Head of caudate nucleus (tissue), 42 donors: ENCODE measurements around the gene CAB39.

Experiments
- DNase-seq, 42 donors: peaks; one replicate each; pipeline versions ENCODE4 v3.0.0 to v3.0.0-alpha.2; 2020 to 2021; ENCODE audit warnings: mixed read lengths in 7 of 42
- intact Hi-C: fragments of 100-400 bp; cut with DNase I; formaldehyde crosslinking; loops from one replicate; pipeline ENCODE4 v1.15.0; 2022

Gene CAB39

DNA sequence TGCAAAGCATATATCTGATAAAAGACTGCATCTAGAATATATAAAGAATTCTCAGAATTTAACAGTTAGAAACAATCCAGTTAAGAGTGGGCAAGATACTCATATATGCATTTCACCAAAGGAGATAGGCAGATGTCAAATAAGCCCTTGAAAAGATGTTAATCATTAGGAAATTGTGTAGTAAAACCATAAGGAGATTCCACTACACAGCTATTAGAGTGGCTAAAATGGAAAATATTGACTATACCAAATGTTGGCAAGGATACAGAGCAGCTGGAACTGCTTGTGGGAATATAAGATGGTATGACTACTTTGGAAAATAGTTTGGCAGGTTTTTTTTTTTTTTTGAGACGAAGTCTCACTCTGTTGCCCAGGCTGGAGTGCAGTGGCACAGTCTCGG is 59.5 kb downstream of the CAB39 start:
- intact Hi-C loops = no loop called here
- no peak for DNase-seq

DNA sequence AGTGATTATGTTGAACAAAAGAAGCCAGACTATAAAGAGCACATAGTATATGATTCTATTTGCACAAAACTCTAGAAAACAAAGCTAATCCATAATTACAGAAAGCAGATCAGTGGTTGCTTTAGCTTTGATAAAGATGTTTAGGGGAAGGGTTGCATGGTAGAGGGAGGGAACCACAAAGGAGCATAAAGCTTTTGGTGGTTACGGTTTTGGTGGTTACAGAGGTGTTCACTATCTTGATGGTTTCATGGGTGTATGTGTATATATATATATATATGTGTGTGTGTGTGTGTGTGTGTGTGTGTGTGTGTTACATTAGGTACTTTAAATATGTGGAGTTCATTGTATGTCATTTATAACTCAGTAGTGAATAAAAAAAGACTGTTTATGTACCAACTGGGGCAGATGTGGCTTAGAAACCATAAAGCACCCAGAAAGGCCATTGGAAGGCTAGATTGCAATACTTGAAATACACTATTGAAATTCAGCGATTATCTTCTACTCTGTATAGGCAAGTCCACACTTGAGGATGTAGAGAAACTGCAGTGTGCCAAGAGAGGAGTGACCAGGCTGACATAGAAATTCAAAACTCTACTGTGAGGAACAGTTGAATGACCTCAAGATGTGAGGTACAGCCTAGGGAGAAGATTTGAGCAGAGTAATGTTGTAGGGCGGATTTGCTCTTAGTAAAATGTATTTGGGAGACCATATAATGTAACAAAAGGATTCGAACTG is 60.6 kb downstream of the CAB39 start:
- intact Hi-C loops = no loop called here
- no peak for DNase-seq

DNA sequence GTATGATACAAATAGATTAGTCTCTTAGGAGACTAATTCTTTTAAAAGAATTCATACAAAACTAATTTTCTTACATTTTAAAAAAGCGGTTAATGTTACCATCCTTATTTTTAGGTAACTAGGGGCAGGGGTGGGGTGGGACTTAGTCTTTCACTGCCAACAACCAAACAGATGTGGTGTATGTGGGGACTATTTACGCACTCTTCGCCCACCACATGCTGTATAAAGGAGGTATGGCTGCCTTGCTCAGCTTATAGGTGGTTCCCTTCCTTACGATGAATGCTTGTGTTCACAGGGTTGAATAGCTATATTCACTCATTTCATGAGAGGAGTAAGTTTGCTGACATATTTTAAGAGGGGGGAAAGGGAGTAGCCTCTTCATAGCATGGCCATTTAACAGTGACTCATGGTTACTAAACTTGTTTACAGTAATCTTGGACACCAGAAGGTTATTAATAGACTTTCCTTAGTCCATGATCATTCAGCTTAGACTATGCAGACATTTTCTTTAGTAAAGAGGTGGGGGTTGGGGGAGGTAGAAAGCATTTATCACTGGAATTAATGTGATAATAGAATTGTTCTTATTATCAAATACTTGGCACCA is 61.8 kb downstream of the CAB39 start:
- intact Hi-C loops = no loop called here
- no peak for DNase-seq

DNA sequence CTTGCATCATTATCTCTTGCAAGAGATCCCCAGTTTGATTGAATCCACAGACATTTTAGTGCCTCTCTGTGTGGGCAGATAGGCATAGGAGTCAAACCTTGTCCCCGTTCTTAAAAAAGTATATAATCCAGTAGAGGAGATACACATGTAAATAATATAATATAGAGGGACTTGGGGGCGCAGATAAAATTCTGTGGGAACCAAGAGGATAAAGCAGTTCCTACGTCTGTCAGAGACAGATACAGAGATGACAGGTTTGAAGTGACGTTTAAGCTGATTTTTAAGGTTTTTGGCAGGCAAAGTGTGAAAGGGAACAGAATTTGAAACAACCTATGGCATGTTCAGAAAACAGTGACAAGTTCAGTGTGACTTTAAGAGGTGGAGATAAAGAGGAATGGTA is 63.1 kb downstream of the CAB39 start:
- intact Hi-C loops = no loop called here
- DNase-seq = no peak

DNA sequence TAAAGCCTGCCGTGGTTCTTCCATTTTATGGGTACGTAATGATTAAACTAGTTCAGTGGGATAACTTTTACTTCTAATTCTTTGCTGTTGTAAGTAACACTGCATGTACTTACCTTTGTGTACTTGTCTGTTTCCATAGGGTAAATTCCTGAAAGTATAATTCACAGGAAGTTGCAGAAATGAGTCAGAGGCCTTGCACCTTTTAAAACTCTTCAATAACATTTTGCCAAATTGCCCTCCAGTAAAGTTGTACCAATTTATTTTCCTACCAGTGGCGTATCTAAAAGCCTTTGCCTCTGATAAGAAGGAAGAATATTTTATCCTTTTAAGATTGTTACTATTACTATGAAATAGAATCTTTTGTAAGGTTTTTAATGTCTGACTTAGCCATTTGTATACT is 65.1 kb downstream of the CAB39 start:
- intact Hi-C loops = no loop called here
- DNase-seq = no peak

DNA sequence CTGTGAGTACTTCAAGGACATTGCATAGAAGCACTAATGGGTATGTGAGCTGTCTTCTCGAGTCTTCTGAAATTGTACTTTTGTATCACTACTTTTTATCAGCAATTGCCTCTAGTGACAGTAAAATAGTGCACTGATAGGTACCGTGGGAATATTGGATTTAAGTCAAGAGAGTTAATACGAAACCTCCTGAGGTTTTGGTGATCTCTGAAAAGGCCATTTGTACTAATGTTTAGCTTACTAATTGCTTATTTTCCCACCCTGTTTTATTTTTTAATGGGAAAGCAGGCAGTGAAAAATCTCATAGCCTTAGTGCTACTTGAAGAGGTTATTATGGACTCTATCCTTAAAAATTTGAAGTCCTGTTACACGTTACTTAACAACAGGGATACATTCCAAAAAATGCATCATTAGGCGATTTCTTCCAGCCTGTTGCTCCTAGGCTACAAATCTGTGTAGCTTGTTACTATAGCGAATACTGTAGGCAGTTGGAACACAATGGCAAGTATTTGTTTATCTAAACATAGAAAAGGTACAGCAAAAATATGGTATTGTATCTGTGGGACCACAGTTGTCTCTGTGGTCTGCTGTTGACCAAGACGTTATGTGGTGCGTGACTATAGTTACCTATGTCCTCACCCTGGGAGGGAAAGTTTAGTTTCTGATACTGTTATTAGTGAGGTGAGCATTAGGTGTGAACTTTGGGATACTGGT is 65.9 kb downstream of the CAB39 start:
- no peak for DNase-seq

DNA sequence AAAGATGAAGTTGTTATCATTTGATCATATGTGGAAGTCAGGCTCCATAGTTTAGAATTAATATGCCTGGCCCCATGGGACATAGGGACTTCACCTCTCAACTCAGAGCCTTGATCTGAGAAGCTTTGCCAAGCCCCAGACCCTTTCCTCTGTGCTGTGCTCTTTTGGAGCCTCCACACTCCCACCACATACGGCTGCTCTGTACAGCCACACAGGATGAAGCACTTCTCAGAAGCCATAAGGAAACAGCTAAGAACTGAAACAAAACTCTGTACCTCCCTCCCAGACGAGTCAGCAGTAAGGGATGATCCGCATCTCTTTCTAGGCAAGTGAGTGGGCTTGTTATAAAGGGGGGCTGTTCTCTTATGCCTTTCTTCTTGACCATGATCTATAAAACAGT is 66.5 kb downstream of the CAB39 start:
- intact Hi-C loops = no loop called here
- no peak for DNase-seq

More for the DNA sequence above, 65.9 kb downstream of the CAB39 start:
- intact Hi-C loops = no loop called here

DNA sequence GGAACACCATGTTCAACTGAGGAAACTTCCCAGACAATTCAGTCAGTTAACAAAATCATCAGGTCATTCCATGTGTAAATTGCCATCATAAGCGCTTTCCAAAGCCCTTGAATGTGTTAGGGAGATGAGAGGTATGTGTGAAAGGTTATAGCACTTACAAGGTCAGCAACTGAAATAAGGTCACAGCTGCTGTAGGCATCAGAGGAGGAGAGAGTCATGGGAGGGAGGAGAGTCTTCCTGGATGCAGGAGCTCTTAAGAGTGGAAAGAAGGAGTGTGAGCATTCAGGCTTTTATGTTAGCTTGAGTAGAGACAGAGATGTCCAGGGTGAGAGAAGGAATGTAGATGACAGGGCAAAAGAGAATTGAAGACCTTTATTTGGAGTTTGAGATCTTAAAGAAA is 67.0 kb downstream of the CAB39 start:
- no peak for DNase-seq
- intact Hi-C loops = no loop called here

DNA sequence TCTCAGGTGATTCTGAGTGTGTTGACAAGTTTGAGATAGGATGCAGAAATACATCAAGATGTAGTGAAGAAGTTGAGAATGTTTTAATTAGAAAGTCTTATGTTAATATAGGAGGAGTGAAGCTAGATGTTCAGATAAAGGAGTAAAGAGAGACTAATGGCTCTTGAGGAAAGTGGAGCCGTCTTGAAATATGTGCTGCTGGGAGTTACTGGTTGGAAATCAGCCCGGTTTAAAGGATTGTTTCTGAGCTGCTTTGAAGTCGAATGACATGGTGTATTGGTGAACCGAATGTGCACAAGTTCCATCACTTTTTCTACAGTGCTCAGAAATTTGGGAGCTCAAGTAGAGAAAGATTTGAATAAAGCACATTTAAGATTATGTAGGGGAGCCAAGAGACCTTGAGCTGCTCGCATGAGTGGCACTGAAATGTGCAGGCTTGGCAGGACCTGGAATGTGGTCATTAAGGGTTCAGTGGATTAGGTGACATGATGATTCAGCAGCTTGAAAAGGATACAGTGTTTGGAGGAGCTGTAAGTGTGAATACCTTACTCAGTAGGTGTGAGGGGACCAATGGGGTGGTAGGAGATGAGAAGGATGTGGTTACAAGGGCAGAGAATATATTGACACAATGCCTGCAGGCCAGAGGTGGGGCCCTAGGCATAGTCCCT is 68.6 kb downstream of the CAB39 start:
- no peak for DNase-seq
- intact Hi-C loops = no loop called here

DNA sequence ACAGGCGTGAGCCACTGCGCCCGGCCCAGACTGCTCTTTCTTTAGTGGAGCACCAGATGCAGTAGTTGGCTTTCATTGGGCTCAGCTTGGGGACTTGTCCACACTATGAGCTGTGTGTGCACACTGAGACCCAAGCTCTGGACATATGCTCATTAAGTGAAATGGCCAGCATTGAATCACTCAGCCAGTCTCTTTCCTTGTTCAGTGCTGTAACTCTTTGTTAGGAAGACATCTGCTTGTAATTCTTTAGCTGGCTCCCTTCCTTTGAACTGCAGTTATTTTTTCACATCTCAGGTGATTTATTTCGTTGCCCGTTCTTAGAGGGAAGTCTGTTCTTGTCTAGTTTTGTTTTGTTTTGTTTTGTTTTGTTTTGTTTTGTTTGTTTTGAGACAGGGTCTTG is 70.5 kb downstream of the CAB39 start:
- intact Hi-C loops = no loop called here
- no peak for DNase-seq

DNA sequence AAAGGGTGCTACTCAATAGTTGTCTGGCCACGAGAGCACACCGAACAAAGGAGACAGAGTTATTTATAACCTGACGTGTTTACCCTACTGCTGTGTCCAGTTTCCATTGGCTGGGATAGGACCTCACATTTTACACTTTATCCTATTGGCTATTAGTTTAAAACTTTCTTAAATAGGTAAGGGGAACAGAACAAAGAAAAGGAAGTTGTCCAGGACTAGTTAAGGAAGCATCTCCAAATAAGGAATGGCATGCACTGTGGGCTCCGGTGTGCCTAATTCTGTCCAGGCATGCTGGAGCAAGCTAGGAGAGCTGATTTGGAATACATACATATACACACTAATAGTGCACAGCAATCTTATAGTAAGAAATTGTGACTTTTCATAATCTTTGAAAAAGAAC is 72.2 kb downstream of the CAB39 start:
- intact Hi-C loops = no loop called here
- no peak for DNase-seq

DNA sequence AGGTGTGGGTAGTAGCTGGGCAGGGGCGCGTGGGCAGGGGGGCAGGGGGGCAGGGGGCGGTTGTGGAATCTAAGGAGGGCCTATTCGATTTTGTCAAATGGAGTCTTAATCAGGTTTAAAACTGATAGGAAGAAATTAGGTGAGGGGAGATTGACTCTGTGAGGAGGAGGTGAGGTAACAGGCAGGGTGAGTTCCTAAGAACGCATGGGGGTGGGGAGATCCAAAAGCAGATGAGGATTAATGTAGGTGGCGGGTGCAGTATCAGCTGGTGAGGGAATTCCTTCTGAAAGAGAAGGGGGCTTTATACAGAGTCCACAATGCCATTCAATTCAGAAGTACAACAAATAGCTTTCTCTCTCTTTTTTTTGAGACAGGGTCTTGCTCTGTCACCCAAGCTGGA is 72.7 kb downstream of the CAB39 start:
- intact Hi-C loops = no loop called here
- DNase-seq = peak in 18 of 42 donors; percentile 9 to 68 (median 30)

DNA sequence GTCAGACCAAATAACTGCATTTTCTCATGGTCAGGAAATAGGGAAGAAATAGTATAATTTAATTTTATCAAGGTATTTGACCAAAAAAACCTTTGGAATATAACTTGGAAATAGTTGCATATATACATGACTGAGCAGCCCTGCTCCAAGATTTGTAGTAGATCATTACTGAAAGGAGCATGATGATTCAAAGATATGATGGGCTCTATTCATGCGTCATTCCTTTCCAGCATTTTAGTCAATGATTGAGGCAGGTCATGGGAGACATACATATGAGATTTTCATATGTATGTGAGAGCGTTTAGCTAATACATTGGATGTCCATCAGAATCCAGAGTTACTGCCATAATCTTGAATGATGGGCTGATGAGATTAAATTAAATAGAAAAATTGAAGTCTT is 74.5 kb downstream of the CAB39 start:
- intact Hi-C loops = no loop called here
- no peak for DNase-seq

DNA sequence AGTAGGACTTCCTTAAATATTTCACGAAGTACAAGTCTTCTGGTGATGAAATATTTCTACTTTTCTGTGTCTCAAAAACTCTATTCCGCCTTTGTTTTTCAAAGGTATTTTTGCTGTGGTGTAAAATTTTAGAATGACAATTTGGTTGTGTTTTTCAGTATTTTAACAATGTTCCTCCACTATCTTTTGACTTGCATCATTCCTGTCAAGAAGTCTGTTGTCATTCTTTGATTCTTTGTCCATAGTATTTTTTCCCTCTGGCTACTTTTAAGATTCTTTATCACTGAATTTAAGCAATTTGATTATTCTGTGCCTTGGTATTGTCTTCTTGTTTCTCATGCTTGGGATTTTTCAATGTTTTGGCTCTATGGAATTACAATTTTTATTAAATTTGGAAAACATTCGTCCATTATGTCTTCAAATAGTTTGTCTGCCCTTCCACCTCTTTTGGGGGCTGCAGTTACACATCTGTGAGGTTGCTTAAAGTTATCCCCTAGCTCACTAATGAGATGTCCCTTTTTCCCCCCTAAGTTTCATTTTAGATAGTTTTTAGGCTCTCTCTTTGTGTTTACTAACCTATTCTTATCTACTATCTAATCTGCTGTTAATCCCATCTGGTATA is 76.0 kb downstream of the CAB39 start:
- intact Hi-C loops = no loop called here
- no peak for DNase-seq

DNA sequence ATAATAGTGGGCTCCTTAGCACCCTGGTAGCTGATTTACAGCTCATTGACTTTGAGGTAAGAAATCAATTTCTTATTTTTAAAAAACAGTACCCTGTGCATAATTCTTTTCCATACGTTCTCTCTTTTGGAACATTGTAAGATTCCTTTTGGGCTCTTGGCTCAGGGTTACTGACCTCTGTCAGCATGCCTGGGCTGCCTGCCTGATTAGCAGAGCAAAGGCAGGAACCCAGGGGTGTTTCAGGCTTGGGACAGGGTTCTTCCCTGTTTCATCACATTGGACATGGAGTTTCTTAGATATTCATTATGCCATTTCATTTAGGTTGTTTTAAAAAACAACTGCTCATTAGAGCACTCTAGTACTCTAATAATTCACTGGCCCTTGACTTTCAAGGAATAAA is 78.3 kb downstream of the CAB39 start:
- no peak for DNase-seq
- intact Hi-C loops = loop anchor here (10.0 kb wide), 1 partner anchor 76 kb away; the partner anchor contains the start of gene CAB39

DNA sequence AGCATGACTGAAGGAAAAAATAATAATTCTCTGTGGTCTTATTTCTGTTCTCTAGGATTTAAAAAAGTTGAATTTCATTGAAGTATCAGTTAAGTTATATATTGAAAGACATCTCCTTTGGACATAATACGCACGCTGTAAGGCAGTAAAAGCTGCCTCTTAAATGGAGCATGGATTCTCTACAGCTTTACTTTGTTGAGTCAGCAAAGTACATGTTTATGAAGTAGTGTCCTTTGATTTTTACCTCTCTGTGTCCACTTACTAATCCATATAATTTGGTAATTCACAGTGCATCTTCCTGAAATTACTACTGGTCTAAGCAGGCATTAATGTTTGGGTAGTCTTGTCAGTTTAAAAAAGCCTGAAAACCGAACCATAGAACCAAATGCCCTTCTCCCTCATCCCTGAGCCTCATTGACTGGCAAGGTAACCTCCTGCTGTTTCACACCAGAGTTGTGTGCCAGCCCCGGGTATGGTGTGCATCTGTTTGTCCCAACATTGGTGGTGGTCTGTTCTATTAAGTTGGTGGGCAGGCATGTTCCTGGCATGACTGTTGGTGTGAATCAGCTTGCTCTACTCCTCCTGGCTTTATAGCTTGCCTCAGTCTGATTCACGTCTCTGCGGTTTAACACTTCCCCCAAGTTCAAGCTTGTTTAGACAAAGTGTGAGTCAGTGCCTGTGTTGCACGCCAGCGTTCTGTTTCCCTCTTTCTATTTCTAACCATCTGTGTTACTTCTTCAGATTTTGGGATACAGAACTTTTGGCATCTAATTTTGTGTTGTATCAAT is 81.1 kb downstream of the CAB39 start:
- DNase-seq = peak in 35 of 42 donors; percentile 8 to 84 (median 47)
- intact Hi-C loops = loop anchor here (10.0 kb wide), 1 partner anchor 79 kb away; the partner anchor contains the start of gene CAB39

DNA sequence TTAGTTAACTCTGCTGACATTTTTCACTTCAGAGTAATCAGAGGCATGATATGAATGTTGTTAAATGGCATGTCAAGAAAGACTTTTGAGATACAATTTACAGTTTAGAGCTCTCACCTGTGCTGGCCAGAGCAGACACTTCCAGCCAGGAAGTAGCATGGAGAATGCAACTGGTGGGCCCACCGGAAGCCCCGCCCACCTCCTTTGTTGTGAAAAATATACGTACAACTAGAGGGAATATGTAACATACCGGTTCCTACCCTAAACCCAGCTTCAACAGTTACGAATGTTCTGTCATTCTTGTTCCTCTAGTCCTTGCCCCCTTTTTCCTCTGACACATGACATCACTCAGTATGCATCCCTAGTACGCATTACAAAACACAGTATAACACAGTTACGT is 81.9 kb downstream of the CAB39 start:
- no peak for DNase-seq
- intact Hi-C loops = loop anchor here (10.0 kb wide), 1 partner anchor 80 kb away; the partner anchor contains the start of gene CAB39

DNA sequence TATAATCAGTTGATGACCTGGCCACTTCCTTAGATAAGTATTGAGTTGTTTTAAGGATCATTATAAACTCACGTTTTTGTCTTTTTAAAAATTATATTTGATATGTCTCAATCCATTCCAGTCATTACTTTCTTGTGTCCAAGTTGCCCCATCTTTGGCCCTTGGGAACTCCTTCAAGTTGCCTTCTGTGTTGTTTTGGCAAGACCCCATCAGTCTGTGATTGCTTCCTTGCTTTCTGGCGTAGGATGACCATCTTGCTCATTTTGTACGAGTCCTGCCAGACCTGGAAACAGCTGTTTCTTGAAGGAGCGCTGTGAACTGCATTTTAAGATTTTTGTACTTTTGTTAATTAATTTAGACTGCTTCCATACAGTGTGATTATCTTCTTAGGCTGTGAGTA is 83.2 kb downstream of the CAB39 start:
- DNase-seq = no peak
- intact Hi-C loops = loop anchor here (10.0 kb wide), 1 partner anchor 81 kb away; the partner anchor contains the start of gene CAB39
